Measurements from ENCODE around the gene AK8. TPM values are rescaled to one million over a fixed set of nuclear protein-coding genes. Genes with fewer than 3 reads are reported as not detected.
A peak's percentile ranks its signal among the peaks of the same experiment; 100 is the strongest.

The AK8 gene
- total and polyA plus RNA-seq, 2 experiments from 2014 or later: 0.40 to 4.5 TPM

DNA sequence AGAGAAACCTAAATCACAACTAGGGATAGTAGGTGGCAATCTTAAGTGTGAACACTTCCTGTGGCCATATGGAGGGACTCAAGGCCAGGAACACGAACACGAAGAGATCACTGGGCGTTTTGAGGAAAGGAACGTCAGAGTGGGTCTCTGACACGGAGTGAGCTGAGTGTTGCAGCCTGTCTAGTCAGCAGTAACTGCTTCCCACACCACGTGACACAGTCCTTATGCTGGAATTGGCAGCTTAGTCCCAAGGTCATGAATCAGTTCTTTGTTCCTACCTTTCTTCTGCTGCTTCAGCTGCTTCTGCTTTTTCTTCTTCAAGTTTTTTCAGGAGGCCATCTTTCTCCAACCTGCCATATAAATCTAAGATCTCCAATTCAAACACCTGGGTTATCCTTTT is 18.8 kb upstream of the AK8 start:
- H3K4me3 ChIP-seq: no peak overlapping the region
- no peaks in the 10 kb centered on the region for H3K9me3 ChIP-seq (ENCODE audit: low read depth)
- no peaks in the 10 kb centered on the region for H3K9me2 ChIP-seq (replicated peaks; ENCODE audit: insufficient read depth)
- TF ChIP-seq, protein P1, sequence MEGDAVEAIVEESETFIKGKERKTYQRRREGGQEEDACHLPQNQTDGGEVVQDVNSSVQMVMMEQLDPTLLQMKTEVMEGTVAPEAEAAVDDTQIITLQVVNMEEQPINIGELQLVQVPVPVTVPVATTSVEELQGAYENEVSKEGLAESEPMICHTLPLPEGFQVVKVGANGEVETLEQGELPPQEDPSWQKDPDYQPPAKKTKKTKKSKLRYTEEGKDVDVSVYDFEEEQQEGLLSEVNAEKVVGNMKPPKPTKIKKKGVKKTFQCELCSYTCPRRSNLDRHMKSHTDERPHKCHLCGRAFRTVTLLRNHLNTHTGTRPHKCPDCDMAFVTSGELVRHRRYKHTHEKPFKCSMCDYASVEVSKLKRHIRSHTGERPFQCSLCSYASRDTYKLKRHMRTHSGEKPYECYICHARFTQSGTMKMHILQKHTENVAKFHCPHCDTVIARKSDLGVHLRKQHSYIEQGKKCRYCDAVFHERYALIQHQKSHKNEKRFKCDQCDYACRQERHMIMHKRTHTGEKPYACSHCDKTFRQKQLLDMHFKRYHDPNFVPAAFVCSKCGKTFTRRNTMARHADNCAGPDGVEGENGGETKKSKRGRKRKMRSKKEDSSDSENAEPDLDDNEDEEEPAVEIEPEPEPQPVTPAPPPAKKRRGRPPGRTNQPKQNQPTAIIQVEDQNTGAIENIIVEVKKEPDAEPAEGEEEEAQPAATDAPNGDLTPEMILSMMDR (IDR thresholded peaks at IDR 0.05; ENCODE audit: poor library complexity): no peak
- TF ChIP-seq EZH2phosphoT487 (IDR thresholded peaks at IDR 0.05; ENCODE audit: low read depth, severe bottlenecking, unreplicated experiment) (no peak), EZH2 (IDR thresholded peaks at IDR 0.05; ENCODE audit: borderline replicate concordance) (no peak)
- 95% methylated on average over 6 of the region's 6 CpGs for WGBS (ENCODE audit: low lambda C conversion rate, missing lambda C conversion rate)
- H4K20me1 ChIP-seq (ENCODE audit: insufficient read depth, poor library complexity, severe bottlenecking): no peaks in the 10 kb centered on the region
- DNase-seq (ENCODE audit: low spot score): no peak
- no peaks in the 10 kb centered on the region for H3K79me2 ChIP-seq
- no peaks in the 10 kb centered on the region for H3K27me3 ChIP-seq
- H3K4me2 ChIP-seq: no peak overlapping the region
- no peaks in the 10 kb centered on the region for H3K4me1 ChIP-seq (ENCODE audit: insufficient read depth)
- no peak overlapping the region for H3K27ac ChIP-seq
- H2AFZ ChIP-seq: no peak overlapping the region
- H3K36me3 ChIP-seq (replicated peaks; ENCODE audit: insufficient read depth, low read depth): no peaks in the 10 kb centered on the region

DNA sequence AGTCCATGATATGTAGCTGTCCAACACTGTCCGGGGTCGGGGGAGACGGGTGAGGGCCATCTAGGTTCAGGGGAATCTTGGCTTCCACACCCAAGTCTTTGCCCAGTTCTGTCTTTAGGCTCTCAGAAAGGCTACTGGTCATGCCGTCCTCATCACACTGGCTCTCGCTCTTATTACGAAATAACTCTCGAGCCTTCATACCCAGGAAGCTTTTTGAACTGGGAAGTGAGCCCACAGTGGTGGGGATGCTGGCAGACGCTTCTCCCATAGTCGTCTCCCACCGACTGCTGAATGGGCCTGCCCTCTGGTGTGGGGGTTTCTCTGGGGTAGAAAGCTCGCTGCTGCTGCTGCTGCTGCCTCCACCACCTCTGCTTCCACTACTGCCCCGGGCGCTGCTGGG is 18.2 kb upstream of the AK8 start:
- H3K9me3 ChIP-seq (ENCODE audit: low read depth): no peaks in the 10 kb centered on the region
- H4K20me1 ChIP-seq (ENCODE audit: insufficient read depth, poor library complexity, severe bottlenecking): no peaks in the 10 kb centered on the region
- no peak overlapping the region for H3K27ac ChIP-seq
- TF ChIP-seq, protein P1 (IDR thresholded peaks at IDR 0.05; ENCODE audit: poor library complexity): no peak
- no peak for TF ChIP-seq EZH2 (IDR thresholded peaks at IDR 0.05; ENCODE audit: borderline replicate concordance)
- TF ChIP-seq EZH2phosphoT487 (IDR thresholded peaks at IDR 0.05; ENCODE audit: low read depth, severe bottlenecking, unreplicated experiment): no peak
- H2AFZ ChIP-seq: no peak overlapping the region
- no peaks in the 10 kb centered on the region for H3K9me2 ChIP-seq (replicated peaks; ENCODE audit: insufficient read depth)
- WGBS (ENCODE audit: low lambda C conversion rate, missing lambda C conversion rate): 94% methylated on average over 13 of the region's 13 CpGs
- no peak overlapping the region for H3K4me3 ChIP-seq
- H3K79me2 ChIP-seq: no peaks in the 10 kb centered on the region
- no peaks in the 10 kb centered on the region for H3K27me3 ChIP-seq
- H3K4me2 ChIP-seq: no peak overlapping the region
- H3K36me3 ChIP-seq (replicated peaks; ENCODE audit: insufficient read depth, low read depth): no peaks in the 10 kb centered on the region
- DNase-seq (ENCODE audit: low spot score): no peak
- H3K4me1 ChIP-seq (ENCODE audit: insufficient read depth): no peaks in the 10 kb centered on the region

DNA sequence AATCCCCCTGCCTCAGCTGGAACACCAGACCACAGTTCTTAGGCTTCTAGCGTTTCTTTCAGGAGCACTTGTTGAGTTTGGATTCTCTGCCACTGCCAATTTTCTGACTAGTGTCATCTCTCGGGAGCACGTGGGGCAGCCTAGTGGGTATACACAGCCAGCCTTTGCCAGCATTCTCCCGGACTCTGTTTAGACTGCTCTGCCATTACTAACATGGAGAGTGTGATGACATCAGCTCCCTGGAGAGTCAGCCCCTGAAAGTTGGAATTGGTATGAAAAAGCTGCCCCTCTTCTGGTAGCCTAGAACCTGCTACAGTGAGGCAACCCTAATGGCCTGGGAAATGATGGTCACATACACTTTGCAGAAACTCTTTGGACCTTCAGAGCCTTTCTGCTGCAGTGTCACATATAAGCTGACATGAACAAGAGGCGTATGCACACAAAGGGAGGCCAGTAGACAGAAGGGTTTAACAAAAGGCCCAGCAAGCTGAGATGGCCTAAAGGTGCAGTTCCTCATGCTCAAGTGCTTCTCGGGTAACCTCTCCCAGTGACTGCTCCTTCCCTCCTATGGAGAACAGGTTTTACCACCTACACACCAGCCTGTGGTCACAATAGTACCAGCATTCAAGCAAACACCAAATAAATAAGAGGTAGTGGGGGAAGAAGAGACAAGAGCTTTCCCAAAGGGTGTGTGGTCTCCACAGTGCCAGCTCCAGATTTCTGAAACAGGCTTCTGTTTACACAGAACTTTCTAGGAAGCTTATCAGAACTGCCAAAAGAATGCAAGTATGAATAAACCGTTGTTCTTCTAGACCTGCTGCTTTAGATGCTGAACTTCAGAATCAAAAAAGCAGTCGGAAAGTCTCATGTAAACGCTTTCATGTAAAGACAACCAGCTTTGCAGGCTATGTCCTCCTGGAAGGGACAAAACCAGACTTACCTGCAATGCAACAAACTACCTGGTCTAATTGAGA is 17.1 kb upstream of the AK8 start:
- DNase-seq (ENCODE audit: low spot score): no peak
- no peaks in the 10 kb centered on the region for H3K36me3 ChIP-seq (replicated peaks; ENCODE audit: insufficient read depth, low read depth)
- WGBS (ENCODE audit: low lambda C conversion rate, missing lambda C conversion rate): 85% methylated on average over 9 of the region's 9 CpGs
- H3K27ac ChIP-seq: peak overlapping the region; percentile 16
- no peaks in the 10 kb centered on the region for H3K4me1 ChIP-seq (ENCODE audit: insufficient read depth)
- no peaks in the 10 kb centered on the region for H4K20me1 ChIP-seq (ENCODE audit: insufficient read depth, poor library complexity, severe bottlenecking)
- H3K79me2 ChIP-seq: no peaks in the 10 kb centered on the region
- H2AFZ ChIP-seq: no peak overlapping the region
- H3K4me3 ChIP-seq: no peak overlapping the region
- H3K4me2 ChIP-seq: no peak overlapping the region
- no peaks in the 10 kb centered on the region for H3K9me3 ChIP-seq (ENCODE audit: low read depth)
- no peaks in the 10 kb centered on the region for H3K9me2 ChIP-seq (replicated peaks; ENCODE audit: insufficient read depth)
- TF ChIP-seq, protein P1 (IDR thresholded peaks at IDR 0.05; ENCODE audit: poor library complexity): no peak
- no peak for TF ChIP-seq EZH2phosphoT487 (IDR thresholded peaks at IDR 0.05; ENCODE audit: low read depth, severe bottlenecking, unreplicated experiment)
- no peak for TF ChIP-seq EZH2 (IDR thresholded peaks at IDR 0.05; ENCODE audit: borderline replicate concordance)
- H3K27me3 ChIP-seq: no peaks in the 10 kb centered on the region
